K562 (cell line): ENCODE results near the gene SNRPA. TPM values are rescaled to one million over a fixed set of nuclear protein-coding genes. Genes with fewer than 3 reads are reported as not detected.

Experiments used
- ARID4B ChIP-seq: sonication (generic); formaldehyde crosslinking; IDR thresholded peaks from 2 replicates; pipeline ENCODE4 v1.8.0; 2022; ENCODE audit warnings: mild to moderate bottlenecking, missing genetic modification reagents
- ELF1 ChIP-seq: fragments of 200-800 bp; sonication (Bioruptor generic); IDR thresholded peaks from 2 replicates; pipeline ENCODE4 v1.6.1; 2016; ENCODE audit warnings: missing genetic modification characterization, missing compliant biosample characterization
- GATA2 ChIP-seq: sonication (generic); formaldehyde crosslinking; IDR thresholded peaks from 2 replicates; pipeline ENCODE4 v1.4.0; 2020; ENCODE audit warnings: mild to moderate bottlenecking, missing genetic modification reagents
- GMEB1 ChIP-seq: fragments of 250-450 bp; sonication (Bioruptor Pico); IDR thresholded peaks from 2 replicates; pipeline ENCODE4 v1.4.0; 2020; ENCODE audit warnings: mild to moderate bottlenecking
- HNRNPK ChIP-seq: fragments of 200-400 bp; formaldehyde crosslinking; IDR thresholded peaks from one replicate; pipeline ENCODE4 v1.6.1; 2018; ENCODE audit warnings: mild to moderate bottlenecking, low read depth, low read length; ENCODE audit not compliant: poor library complexity, severe bottlenecking
- KLF6 ChIP-seq: fragments of 250-450 bp; sonication (Bioruptor Pico); IDR thresholded peaks from 2 replicates; pipeline ENCODE4 v1.4.0; 2020; ENCODE audit warnings: mild to moderate bottlenecking, moderate library complexity, borderline replicate concordance
- MAZ ChIP-seq, 2 experiments: fragments of 450-650 bp in 1 of 2; sonication (generic) in 1 of 2; formaldehyde crosslinking; IDR thresholded peaks in 1 of 2; conservative IDR thresholded peaks in 1 of 2; 2 replicates each; pipeline versions ENCODE4 v1.4.0 to v1.5.0; 2020; ENCODE audit warnings: mild to moderate bottlenecking in 1 of 2, missing genetic modification reagents in 1 of 2
- NCOR1 ChIP-seq: fragments of 450-650 bp; IDR thresholded peaks from 2 replicates; pipeline ENCODE4 v1.6.1; 2016; ENCODE audit warnings: mild to moderate bottlenecking, moderate library complexity
- SAFB2 ChIP-seq: fragments of 200-400 bp; formaldehyde crosslinking; IDR thresholded peaks from 2 replicates; pipeline ENCODE4 v1.6.1; 2018; ENCODE audit warnings: borderline replicate concordance, low read length, low read depth, moderate library complexity; ENCODE audit not compliant: severe bottlenecking
- SNAPC5 ChIP-seq: fragments of 250-450 bp; sonication (Bioruptor Pico); IDR thresholded peaks from 2 replicates; pipeline ENCODE4 v1.8.0; 2021; ENCODE audit warnings: moderate library complexity, mild to moderate bottlenecking, inconsistent platforms
- ZMIZ1 ChIP-seq, 2 experiments: fragments of 150-350 bp in 1 of 2; IDR thresholded peaks; 2 replicates each; pipeline ENCODE4 v1.6.1; 2012 to 2016; ENCODE audit warnings: low read depth in 2 of 2, low read length in 2 of 2, mild to moderate bottlenecking in 1 of 2, moderate library complexity in 1 of 2
- ZNF444 ChIP-seq: fragments of 250-450 bp; sonication (Bioruptor Pico); IDR thresholded peaks from 2 replicates; pipeline ENCODE4 v1.4.0; 2020; ENCODE audit warnings: mild to moderate bottlenecking, moderate library complexity
- ZNF511 ChIP-seq: sonication (generic); formaldehyde crosslinking; IDR thresholded peaks from 2 replicates; pipeline ENCODE4 v1.8.0; 2022; ENCODE audit warnings: mild to moderate bottlenecking, missing genetic modification reagents
- polyA plus RNA-seq, 8 experiments: library from polyadenylated mRNA; depleted of rRNA in 4 of 8; stranded (reverse) in 5 of 8; unstranded in 3 of 8; fragments of >200 nt; fragmentation: Nextera tagmentation in 2 of 8; fragmentation: Illumina TruSeq in 1 of 8; extraction: Ambion mirVana in 2 of 8; extraction: Trizol in 1 of 8; gene quantifications; 2 replicates each; pipeline versions ENCODE4 v1.2.1 to v1.2.3, GENCODE V29; 2011 to 2014; ENCODE audit warnings: inconsistent platforms in 1 of 8, missing spikeins in 1 of 8
- total RNA-seq, 7 experiments: library from RNA; depleted of rRNA in 6 of 7; stranded (reverse); fragments of >200 nt in 6 of 7; fragmentation: Illumina TruSeq in 2 of 7; extraction: Trizol in 2 of 7; gene quantifications; 2 replicates each; pipeline versions ENCODE4 v1.2.1 to v1.2.3, GENCODE V29; 2011 to 2021; ENCODE audit warnings: low replicate concordance in 1 of 7

SNRPA gene
- total and polyA plus RNA-seq, 9 of the 15 experiments (the other 6 are each of a cell fraction or from before 2014, with no cell fraction given), result 16.3 to 311 (median 193) TPM

- TF ChIP-seq GMEB1 (CRISPR knock-in tag) (0 out of 2 replicates have a peak, but pooled peaks have one; percentile 21), GATA2 (peak; percentile 35; the same call in 1 of the 2 replicates), ZNF444 (CRISPR knock-in tag) (no peak), HNRNPK (no peak), KLF6 (CRISPR knock-in tag) (no peak), MAZ (CRISPR knock-in tag; conservative IDR thresholded peaks at IDR 0.05 in 1 of 2, IDR thresholded peaks at IDR 0.05 in 1 of 2) (peak; percentile 27 to 57; a peak in 2 of 4 replicates), SAFB2 (no peak), ARID4B (no peak), ELF1 (tag) (no peak), NCOR1 (no peak), SNAPC5 (no peak), ZMIZ1 (IDR thresholded peaks at IDR 0.05; ENCODE audit: low read depth in 2 of 2, low read length in 2 of 2) (no peak), ZNF511 (CRISPR knock-in tag) (no peak)
Observed at GRCh38 chr19:40799558-40800338, 48.7 kb downstream of the SNRPA start (continued).
